Stimulated activated CD4-positive, alpha-beta T cell treated with anti-CD3 and anti-CD28 coated beads, Interleukin-2, amount 100 ng/mL, for 24 hours (primary cell): ENCODE results near the gene ASCC1.

Experiments used
- DNase-seq, 2 donors: peaks; one replicate each; pipeline ENCODE4 v3.0.0-alpha.2; 2020

The ASCC1 gene

DNA sequence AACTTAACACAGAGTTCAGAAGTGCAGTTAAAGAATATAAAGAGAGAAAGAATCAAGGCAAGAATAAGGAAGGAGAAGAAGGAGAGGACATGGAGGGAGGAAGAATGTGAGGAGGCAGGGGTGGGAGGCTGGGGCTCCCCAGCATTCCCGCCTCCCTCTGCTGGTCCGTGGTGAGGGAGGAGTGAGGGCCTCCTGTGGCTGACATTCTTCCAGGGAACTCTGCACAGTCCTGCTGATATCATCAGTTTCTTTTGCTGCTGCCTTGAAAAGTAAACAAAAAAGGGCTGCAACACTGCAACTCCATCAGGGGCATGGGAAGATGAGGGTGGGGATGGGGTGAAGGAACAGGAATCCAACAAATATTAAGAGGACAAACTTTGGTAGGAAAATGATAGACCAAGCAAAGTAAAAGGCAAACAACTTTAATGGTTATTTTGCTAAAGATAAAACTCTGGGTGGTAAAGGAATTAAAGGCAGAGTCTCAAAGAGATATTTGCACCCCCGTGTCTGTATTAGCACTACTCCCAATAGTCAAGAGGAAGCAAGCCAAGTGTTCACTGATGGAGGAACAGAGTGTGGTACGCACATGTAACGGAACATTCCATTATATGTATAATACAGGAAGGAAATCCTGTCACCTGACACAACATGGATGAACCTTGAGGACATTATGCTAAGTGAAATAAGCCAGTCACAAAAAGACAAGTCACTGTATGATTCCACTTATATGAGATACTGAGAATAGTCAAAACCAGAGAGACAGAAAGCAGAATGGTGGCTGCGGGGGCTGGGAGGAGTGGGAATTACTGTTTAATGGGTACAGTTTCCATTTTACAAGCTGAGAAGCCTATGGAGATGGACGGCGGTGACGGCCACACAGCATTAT lies 119.7 kb downstream of the ASCC1 start:
- DNase-seq = peak; percentile 37 to 65

DNA sequence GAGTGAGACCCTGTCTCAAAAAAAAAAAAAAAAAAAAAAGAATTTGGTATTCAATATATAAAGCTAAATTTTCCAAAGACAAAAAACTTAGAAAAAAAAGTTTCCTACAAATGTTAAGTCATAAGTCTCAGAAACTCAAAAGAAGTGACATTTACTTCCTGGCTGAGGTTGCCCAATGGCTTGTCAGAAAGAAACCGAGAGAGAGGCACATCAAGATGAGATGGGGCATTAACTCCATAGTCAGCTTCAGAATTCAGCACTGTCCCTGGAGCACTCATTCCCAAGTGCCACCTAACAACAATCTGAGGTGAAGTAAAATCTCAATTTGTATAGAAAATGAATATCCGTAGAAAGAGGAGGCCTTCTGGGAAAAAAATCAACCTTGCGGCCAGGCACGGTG lies 120.9 kb downstream of the ASCC1 start:
- no peak for DNase-seq

DNA sequence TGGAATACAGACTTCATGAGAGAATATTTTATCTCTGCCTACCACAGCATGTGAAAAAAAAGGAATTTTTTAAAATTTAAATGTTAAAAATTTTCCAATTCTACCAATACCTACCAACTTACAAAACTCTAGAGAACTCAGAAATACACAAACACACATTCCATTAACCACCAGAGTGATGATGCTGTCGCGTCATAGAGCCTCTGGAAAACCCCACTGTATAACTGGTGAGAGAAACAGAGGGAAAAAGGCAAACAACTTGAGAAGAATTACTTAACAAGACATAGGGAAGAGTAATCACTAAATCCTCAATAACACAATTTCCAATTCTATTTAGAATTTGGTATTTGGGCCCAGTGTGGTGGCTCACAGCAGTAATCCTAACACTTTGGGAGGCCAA lies 121.5 kb downstream of the ASCC1 start:
- DNase-seq = no peak

DNA sequence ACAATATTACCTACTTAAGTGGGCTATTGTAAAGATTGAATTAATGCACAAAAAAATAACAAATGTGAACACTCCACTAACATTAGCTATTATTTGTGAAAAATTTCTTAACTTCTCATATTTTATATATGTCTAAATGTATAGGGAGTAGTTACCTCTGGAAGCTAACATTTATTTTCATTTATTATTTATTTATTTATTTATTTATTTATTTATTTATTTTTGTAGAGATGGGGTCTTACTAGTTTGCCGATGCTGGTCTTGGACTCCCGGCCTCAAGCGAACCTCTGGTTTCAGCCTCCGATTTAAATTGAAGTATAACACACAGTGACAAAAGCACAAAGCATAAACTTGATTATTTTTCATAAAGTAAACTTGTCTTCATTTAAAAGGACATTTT lies 122.6 kb downstream of the ASCC1 start:
- no peak for DNase-seq

DNA sequence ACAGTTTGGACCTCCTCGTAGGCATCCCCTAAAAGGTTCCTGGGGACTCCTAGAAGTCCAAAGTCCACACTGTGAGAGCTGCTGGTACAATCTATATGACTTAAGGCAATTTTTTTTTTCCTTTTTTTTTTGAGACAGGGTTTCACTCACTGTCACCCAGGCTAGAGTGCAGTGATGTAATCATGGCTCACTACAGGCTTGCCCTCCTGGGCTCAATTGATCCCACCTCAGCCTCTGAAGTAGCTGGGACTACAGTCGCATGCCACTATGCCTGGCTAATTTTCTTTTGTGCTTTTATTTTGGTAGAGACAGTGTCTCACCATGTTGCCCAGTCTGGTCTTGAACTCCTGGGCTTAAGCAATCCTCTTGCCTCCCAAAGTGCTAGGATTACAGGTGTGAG lies 123.1 kb downstream of the ASCC1 start:
- no peak for DNase-seq

DNA sequence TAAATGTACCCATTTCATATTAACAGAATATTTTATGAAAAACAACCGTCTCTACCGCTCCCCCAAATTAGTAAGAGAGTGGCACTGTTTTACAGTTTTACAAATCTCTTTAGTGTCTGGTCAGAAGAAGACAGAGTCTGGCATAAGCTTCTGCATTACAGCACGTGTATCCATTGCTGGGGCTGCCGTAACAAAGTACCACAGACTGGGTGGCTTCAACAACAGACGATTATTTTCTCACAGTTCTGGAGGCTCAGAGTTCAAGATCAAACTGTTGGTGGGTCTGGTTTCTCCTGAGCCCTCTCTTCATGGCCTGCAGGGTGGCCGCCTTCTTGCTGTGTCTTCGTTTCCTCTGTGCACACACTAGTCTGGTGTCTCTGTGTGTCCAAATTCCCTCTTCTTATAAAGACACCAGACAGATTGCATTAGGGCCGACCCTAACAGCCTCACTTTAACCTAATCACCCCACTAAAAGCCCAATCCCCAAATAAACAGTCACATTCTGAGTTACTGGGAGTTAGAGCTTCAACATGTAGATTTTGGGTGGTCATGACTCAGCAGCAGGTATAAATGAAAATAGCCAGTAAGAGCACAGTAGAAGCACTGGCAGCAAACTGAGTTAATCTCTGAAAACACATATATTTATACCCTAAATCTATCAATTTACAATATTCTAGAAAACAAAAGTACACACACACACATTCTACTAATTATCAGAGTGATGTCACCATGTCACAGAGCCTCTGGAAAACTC lies 123.7 kb downstream of the ASCC1 start:
- no peak for DNase-seq

DNA sequence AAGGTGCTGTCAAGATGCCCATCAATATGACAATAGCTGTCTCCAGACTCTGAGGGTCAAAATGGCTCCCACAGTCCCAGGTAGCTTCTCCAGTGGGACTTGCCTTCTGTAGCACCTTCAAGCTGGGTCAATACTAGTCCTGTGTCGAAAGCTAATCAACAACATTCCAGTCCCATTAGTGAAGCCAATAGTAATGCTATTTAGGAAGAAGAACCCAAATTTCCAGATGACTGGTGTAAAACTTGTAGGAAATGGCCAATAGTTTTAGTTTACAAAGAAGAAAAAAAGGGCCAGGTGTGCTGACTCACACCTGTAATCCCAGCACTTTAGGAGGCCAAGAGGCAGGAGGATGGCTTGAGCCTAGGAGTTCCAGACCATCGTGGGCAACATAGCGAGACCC lies 125.8 kb downstream of the ASCC1 start:
- no peak for DNase-seq

- DNase-seq = peak in 1 of 2 donors; percentile 26
These were observed 126.5 kb downstream of the ASCC1 start for GRCh38 chr10:72089618-72090017.

GRCh38 chr10:72088889-72089575 lies 127.0 kb downstream of the ASCC1 start:
- peak; percentile 61 to 64 for DNase-seq

- peak; percentile 64 to 67 for DNase-seq
These were observed 127.8 kb downstream of the ASCC1 start, which contains the start of gene SPOCK2 for GRCh38 chr10:72087969-72088888. Gene SPOCK2 (minus strand): TSS chr10:72088551. CDS start chr10:72088328, 223 bp downstream.

DNA sequence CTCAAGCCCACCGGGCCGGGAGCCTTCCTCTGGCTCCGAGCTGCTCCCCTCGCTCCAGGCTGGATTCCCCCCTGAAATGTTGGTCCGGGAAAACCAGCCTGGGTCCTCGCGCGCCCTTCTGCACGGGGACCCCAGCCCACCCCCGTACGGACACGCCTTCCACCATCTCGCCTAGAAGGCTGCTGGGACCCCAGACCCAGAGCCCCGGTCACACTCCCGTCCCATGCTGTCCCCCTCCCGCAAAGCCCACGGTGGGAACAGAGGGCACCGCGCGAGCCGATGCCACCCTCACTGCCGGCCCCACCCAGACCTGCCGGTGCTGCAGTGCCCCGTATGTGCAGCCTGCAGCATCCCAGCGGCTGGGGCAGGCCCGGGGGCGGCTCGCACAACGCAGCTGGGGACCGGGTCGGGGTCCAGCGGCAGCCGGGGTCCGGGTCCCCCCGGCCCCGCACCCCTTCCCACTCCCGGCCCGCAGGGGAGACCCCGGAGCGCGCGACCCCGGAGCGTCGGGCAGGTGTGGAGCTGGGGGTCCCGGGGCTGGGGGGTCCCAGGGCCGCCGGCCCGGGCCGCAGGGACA lies 128.6 kb downstream of the ASCC1 start:
- peak; percentile 56 to 60 for DNase-seq

DNA sequence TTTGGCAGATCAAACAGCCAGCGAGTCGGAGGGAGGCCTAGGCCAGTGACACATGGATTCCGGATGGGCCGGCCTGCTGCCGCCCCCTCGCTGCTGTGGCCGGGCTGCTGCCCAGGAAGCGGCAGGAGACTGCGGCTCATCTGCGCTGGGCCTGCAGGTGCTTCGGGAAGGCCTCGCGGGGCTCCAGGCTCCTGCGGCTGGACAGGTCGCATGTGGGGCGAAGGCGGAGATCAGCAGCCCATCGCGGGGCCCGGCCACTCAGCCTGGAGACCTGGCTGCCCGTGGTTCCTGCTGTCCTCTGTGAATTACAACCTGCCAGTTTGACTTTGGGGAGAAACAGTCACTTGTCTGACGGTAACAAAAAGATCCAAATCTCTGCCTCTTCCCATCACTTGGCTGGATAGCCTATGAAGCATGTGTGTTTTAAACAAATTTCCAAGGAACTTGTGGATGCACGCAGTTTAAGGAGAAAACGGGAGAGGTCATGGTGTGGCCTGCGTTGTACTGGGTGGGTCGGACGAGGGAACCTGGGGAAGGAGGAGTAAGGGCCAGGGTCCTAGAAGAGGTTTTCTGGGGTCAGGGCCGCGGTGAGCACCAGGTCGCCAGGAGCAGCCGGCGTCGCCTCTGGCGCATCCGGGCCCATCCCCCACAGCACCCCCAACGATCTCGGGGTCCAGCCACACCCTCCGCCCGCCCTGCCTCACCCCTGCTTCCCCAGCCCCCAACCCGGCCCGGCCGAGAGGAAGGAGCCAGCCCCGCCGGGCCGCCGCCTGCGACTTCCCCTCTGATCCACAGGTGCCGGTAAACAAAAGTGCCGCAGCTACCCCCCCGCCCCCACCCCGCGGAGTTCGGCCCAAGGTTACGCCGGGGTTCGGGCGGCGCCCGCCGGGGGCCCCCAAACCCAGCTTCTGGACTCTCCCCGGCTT lies 129.3 kb downstream of the ASCC1 start:
- DNase-seq = peak; percentile 68 to 72

DNA sequence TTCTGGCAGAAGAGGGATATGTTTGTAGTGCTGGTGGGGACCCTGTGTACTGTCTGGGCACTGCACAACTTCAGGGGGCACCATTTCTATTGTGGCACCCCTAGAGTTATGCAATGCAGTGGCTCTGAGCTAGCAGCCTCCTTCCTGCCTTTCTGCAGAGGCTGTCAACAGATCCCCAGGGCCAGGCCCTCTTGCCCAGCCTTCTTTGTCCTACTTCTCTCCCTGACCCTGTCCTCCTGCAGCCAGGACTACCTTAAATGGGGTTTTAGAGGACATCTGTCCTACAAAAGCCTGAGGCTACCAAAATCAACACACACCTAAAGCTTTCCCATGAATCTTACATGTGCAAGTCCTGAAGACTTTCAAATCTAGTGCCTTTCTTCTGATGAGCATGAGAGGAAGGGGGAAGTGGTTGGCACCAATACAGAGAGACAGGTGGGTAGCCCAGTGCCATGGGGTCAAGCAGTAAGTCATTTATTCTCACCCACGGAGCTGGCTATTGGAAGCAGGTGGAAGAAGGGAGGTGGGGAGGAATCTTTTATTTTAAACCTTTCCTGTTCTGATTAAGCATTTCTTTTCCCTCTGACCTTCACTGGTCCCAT lies 130.1 kb downstream of the ASCC1 start:
- peak in 1 of 2 donors; percentile 18 for DNase-seq

GRCh38 chr10:72085166-72085565 lies 130.9 kb downstream of the ASCC1 start:
- no peak for DNase-seq

- peak; percentile 71 to 72 for DNase-seq
These were observed 132.2 kb downstream of the ASCC1 start for GRCh38 chr10:72083790-72084459.

- DNase-seq = peak in 1 of 2 donors; percentile 17
These were observed 133.0 kb downstream of the ASCC1 start for GRCh38 chr10:72082856-72083789.

GRCh38 chr10:72081772-72082590 lies 134.1 kb downstream of the ASCC1 start:
- DNase-seq = peak in 1 of 2 donors; percentile 17
